ENCODE results near the gene LGALS12. TPM values are rescaled to one million over a fixed set of nuclear protein-coding genes. Genes with fewer than 3 reads are reported as not detected.
A peak's percentile ranks its signal among the peaks of the same experiment; 100 is the strongest.
"Not testable (repeated sequence)": the region's sequence is repeated elsewhere in the genome, so short reads cannot be mapped to it uniquely, and the experiment has no call there.

LGALS12 gene
- total RNA-seq, 1 donor, result not detected

DNA sequence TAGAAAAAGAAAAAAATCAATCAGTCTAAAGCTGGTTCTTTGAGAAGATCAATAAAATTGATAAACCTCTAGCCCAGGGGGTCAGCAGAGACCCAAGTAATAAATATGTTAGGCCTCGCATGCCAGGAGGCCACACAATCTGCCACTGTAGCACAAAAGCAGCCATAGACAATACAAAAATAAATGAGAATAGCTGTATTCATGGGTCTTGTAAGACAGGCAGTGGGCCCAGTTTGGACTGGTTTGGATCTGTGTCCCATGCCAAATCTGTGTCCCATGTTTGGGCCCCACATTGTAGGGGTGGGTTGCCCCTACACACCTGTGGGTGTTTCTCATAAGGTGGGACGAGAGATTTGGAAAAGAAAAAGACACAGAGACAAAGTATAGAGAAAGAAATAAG lies 24.1 kb downstream of the LGALS12 start:
- no peak for DNase-seq (ENCODE audit: low read depth)
- no peak overlapping the region for H3K4me3 ChIP-seq (ENCODE audit: low read depth, low read length)
- TF ChIP-seq, protein P1, sequence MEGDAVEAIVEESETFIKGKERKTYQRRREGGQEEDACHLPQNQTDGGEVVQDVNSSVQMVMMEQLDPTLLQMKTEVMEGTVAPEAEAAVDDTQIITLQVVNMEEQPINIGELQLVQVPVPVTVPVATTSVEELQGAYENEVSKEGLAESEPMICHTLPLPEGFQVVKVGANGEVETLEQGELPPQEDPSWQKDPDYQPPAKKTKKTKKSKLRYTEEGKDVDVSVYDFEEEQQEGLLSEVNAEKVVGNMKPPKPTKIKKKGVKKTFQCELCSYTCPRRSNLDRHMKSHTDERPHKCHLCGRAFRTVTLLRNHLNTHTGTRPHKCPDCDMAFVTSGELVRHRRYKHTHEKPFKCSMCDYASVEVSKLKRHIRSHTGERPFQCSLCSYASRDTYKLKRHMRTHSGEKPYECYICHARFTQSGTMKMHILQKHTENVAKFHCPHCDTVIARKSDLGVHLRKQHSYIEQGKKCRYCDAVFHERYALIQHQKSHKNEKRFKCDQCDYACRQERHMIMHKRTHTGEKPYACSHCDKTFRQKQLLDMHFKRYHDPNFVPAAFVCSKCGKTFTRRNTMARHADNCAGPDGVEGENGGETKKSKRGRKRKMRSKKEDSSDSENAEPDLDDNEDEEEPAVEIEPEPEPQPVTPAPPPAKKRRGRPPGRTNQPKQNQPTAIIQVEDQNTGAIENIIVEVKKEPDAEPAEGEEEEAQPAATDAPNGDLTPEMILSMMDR (IDR thresholded peaks at IDR 0.05; ENCODE audit: insufficient read depth, low read depth, low read length), result no peak

DNA sequence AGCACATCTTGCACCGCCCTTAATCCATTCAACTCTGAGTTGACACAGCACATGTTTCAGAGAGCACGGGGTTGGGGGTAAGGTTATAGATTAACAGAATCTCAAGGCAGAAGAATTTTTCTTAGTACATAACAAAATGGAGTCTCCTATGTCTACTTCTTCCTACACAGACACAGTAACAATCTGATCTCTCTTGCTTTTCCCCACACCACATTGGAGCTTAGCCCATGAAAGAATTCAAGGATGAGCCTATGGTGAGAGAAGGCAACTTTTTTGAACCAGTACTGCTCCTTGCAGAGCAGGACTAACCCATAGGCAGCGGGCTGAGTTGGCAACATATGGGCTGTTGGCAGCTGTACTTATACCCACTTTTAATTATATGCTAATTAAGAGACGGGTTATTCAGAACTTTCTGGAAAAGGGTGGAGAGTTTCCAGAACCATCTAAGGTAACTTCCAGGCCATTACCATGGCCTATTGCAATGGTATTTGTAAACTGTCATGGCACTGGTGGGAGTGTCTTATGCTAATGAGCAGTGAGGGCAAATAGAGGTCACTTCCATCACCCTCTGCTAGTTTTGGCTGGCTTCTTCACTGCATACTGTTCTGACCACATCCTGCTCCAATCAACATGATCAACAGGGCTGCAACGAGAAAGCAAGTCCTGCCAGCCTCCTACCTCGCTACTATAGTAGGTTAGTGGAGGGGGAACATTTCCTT lies 25.3 kb downstream of the LGALS12 start:
- H3K4me3 ChIP-seq (ENCODE audit: low read depth, low read length), result not testable (repeated sequence)

DNA sequence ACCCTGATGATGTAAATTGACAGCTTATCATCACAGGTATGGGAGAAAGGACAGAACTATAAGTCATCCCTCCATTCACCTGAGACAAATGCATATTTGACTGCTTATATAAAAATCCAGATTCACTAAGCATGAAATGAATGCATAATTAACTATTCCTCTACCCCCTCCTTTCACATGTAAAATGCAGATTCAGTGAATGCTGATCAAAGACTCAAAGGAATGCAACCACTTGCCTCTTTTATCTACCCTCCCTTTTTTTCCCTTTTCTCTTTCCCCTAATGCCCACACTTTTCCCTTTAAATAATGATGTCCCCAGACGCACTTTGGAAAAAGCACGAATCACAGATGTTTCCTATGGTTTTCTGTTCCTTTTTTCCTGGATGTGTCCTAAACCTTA lies 26.2 kb downstream of the LGALS12 start:
- H3K4me3 ChIP-seq (ENCODE audit: low read depth, low read length), result no peak overlapping the region
- DNase-seq (ENCODE audit: low read depth), result no peak
- TF ChIP-seq, protein P1 (IDR thresholded peaks at IDR 0.05; ENCODE audit: insufficient read depth, low read depth, low read length), result no peak

More for the DNA sequence above, 25.3 kb downstream of the LGALS12 start:
- DNase-seq (ENCODE audit: low read depth), result peak; percentile 92

DNA sequence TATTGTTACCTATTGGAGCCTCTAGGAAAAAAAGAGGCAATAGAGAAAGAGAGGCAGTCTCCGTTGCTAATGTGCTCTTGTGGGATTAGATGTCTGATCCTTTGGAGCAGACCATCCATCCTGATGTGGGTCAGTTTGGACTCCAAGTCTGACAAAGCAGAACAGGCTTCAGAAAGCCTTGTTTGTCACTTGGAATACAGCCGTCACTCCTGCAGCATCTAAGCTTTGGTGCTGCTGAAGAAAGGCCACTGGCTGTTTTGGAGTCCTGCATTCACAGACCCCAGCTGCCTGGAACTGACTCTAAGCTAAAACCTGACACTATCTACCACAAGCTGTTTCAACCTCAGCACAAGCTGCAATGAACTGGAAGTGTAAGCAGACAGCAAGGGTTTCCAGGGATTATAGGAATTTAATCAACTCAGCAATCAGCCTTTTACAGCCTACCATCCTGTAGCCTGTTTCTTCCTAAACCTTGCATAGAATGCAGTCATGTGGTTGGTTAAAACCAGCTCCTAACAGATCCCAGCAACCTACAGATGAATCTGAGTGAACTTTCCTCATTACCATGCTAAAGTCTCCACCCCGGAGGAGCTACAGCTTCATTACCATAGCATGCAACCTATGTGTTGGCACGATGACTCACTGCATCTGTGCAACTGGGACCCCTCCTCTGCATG lies 27.1 kb downstream of the LGALS12 start:
- DNase-seq (ENCODE audit: low read depth), result peak; percentile 89
- TF ChIP-seq, protein P1 (IDR thresholded peaks at IDR 0.05; ENCODE audit: insufficient read depth, low read depth, low read length), result no peak
- H3K4me3 ChIP-seq (ENCODE audit: low read depth, low read length), result no peak overlapping the region

DNA sequence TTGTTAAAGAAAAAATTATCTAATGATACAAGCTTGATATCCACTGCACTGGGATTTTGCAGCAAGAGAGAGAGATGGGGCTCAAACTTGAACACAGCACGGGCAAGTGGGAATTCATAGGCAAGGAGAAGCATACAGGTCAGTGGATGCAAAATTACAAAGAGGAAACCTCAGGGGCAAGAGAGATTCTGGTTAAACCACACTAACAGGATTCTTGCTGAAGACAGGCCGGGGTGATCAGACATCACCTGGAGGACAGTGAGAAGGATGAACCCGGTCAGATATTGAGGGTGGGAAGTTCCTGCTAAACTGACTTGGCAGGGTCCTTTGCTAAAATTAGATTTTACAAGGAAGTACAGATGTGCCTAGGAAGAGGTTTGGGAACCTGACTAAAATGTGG lies 28.2 kb downstream of the LGALS12 start:
- no peak for DNase-seq (ENCODE audit: low read depth)
- TF ChIP-seq, protein P1 (IDR thresholded peaks at IDR 0.05; ENCODE audit: insufficient read depth, low read depth, low read length), result no peak
- no peak overlapping the region for H3K4me3 ChIP-seq (ENCODE audit: low read depth, low read length)

DNA sequence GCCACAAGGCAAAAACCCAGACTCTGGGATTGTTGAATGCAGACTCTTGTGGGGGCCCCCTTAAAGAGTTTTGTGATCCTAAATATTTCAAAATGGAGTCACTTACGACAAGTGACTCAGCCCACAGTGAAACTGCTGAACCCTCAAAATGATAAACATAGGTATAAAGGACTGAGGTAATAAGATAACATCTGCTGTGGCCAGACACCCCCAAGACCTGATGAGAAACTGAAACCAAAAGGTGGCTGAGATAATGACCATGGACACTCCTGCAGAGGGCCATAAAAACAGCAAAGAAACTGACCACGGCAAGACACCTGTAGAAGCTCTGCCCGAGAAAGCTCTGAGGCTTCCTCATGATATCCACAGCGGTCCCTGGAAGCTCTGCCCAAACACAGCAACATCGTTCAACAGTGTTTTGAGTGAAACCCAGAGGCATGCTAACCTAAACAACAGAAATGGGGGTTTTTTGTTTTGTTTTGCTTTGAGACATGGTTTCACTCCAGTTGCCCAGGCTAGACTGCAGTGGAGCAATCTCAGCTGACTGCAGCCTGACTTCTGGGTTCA lies 29.1 kb downstream of the LGALS12 start:
- H3K4me3 ChIP-seq (ENCODE audit: low read depth, low read length), result no peak overlapping the region
- TF ChIP-seq, protein P1 (IDR thresholded peaks at IDR 0.05; ENCODE audit: insufficient read depth, low read depth, low read length), result no peak
- peak; percentile 47 for DNase-seq (ENCODE audit: low read depth)

DNA sequence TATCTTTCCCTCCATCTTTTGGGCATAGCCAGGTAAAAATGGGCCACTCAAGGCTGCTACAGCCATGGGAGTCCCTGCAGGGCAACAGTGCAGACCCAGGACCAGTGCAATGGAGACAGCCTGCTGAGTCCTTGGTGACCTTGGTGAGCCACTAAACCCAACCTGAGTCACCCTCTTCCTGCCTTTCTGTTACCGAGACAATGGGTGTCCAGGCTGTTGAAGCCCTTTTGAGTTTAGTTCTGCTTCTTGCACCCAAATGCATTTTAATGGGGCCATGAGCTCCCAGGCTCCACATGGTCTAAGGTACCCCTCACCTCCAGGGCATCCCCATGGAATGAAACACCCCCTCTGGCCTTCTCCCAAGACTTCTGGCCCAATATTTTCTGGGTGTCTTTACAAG lies 29.9 kb downstream of the LGALS12 start:
- TF ChIP-seq, protein P1 (IDR thresholded peaks at IDR 0.05; ENCODE audit: insufficient read depth, low read depth, low read length), result no peak

More for the DNA sequence above, 29.9 kb downstream of the LGALS12 start:
- DNase-seq (ENCODE audit: low read depth), result no peak
- no peak overlapping the region for H3K4me3 ChIP-seq (ENCODE audit: low read depth, low read length)
